Muscle of leg (tissue), 16 donors: ENCODE results near the gene SLC25A12. TPM values are rescaled to one million over a fixed set of nuclear protein-coding genes. Genes with fewer than 3 reads are reported as not detected.

Source experiments
- DNase-seq: peaks from one replicate; pipeline ENCODE4 v3.0.0; 2013
- H3K27ac ChIP-seq: one replicate; pipeline ENCODE4 v1.5.1; 2013; ENCODE audit warnings: mild to moderate bottlenecking, low read length, control low read depth
- H3K27me3 ChIP-seq: one replicate; pipeline ENCODE4 v1.6.1; 2013; ENCODE audit warnings: low read length; ENCODE audit not compliant: control insufficient read depth, insufficient read depth
- H3K36me3 ChIP-seq: one replicate; pipeline ENCODE4 v1.6.1; 2013; ENCODE audit warnings: low read length; ENCODE audit not compliant: control insufficient read depth, insufficient read depth
- H3K4me1 ChIP-seq: one replicate; pipeline ENCODE4 v1.6.1; 2013; ENCODE audit warnings: low read length; ENCODE audit not compliant: control insufficient read depth, insufficient read depth
- H3K4me3 ChIP-seq: one replicate; pipeline ENCODE4 v1.5.1; 2013; ENCODE audit warnings: low read length, control low read depth
- H3K9me3 ChIP-seq: replicated peaks from 2 replicates; pipeline ENCODE4 v1.6.1; 2013; ENCODE audit warnings: low read depth, low read length; ENCODE audit not compliant: control insufficient read depth
- WGBS: methylation state at CpG from one replicate; pipeline ENCODE4 v1.1.5; 2013; ENCODE audit warnings: missing lambda C conversion rate; ENCODE audit not compliant: insufficient coverage; 5-methylcytosine and 5-hydroxymethylcytosine counted together
- long read RNA-seq, 11 donors: transcript quantifications; one replicate each; lab custom pipeline, GENCODE V29; 2026
- polyA plus RNA-seq, 8 donors: library from polyadenylated mRNA; unstranded; fragments of 120-200 nt; gene quantifications; one replicate each; pipeline versions ENCODE4 v1.2.1 to v1.2.3, GENCODE V29; 2013; ENCODE audit warnings: inconsistent platforms in 1 of 8, low replicate concordance in 1 of 8; ENCODE audit not compliant: insufficient read length in 8 of 8, insufficient read depth in 1 of 8
- total RNA-seq: library from RNA; stranded (reverse); fragments of 120-200 nt; gene quantifications from one replicate; pipeline ENCODE4 v1.2.4, GENCODE V29; 2013

SLC25A12 gene, protein sequence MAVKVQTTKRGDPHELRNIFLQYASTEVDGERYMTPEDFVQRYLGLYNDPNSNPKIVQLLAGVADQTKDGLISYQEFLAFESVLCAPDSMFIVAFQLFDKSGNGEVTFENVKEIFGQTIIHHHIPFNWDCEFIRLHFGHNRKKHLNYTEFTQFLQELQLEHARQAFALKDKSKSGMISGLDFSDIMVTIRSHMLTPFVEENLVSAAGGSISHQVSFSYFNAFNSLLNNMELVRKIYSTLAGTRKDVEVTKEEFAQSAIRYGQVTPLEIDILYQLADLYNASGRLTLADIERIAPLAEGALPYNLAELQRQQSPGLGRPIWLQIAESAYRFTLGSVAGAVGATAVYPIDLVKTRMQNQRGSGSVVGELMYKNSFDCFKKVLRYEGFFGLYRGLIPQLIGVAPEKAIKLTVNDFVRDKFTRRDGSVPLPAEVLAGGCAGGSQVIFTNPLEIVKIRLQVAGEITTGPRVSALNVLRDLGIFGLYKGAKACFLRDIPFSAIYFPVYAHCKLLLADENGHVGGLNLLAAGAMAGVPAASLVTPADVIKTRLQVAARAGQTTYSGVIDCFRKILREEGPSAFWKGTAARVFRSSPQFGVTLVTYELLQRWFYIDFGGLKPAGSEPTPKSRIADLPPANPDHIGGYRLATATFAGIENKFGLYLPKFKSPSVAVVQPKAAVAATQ
- total RNA-seq (25.6 TPM), polyA plus RNA-seq (10 to 100 TPM; 20.4 to 27.7 (median 21.9) TPM)
- long read RNA-seq, donor 1, partial matches to known transcripts: 0 of 3 reads
- long read RNA-seq, donor 1, other reads (novel, unspliced or antisense): 0 of 3 reads
- long read RNA-seq, donor 2, partial matches to known transcripts: 0 of 1 reads
- long read RNA-seq, donor 2, other reads (novel, unspliced or antisense): 0 of 1 reads
- long read RNA-seq, donor 3, transcript SLC25A12-202 (18 exons, 2,979 nt): major isoform, 7 of 7 reads
- long read RNA-seq, donor 3, partial matches to known transcripts: 0 of 7 reads
- long read RNA-seq, donor 3, other reads (novel, unspliced or antisense): 0 of 7 reads
- long read RNA-seq, donor 4, partial matches to known transcripts: 0 of 2 reads
- long read RNA-seq, donor 4, other reads (novel, unspliced or antisense): 0 of 2 reads
- long read RNA-seq, donor 5, transcript SLC25A12-202 (18 exons, 2,979 nt): major isoform, 5 of 6 reads
- long read RNA-seq, donor 5, partial matches to known transcripts: 0 of 6 reads
- long read RNA-seq, donor 5, other reads (novel, unspliced or antisense): 0 of 6 reads
- long read RNA-seq, donor 6, partial matches to known transcripts: 18 of 23 reads
- long read RNA-seq, donor 6, other reads (novel, unspliced or antisense): 0 of 23 reads
- long read RNA-seq, donor 7, transcript SLC25A12-202 (18 exons, 2,979 nt): major isoform, 5 of 21 reads
- long read RNA-seq, donor 7, partial matches to known transcripts: 15 of 21 reads
- long read RNA-seq, donor 7, other reads (novel, unspliced or antisense): 0 of 21 reads
- long read RNA-seq, donor 8, partial matches to known transcripts: 56 of 69 reads
- long read RNA-seq, donor 8, other reads (novel, unspliced or antisense): 11 of 69 reads
- long read RNA-seq, donor 9, partial matches to known transcripts: 0 of 3 reads
- long read RNA-seq, donor 9, other reads (novel, unspliced or antisense): 0 of 3 reads
- long read RNA-seq, donor 10, transcript SLC25A12-202 (18 exons, 2,979 nt): major isoform, 5 of 113 reads
- long read RNA-seq, donor 10, partial matches to known transcripts: 93 of 113 reads
- long read RNA-seq, donor 10, other reads (novel, unspliced or antisense): 13 of 113 reads
- long read RNA-seq, donor 11, partial matches to known transcripts: 13 of 13 reads
- long read RNA-seq, donor 11, other reads (novel, unspliced or antisense): 0 of 13 reads

DNA sequence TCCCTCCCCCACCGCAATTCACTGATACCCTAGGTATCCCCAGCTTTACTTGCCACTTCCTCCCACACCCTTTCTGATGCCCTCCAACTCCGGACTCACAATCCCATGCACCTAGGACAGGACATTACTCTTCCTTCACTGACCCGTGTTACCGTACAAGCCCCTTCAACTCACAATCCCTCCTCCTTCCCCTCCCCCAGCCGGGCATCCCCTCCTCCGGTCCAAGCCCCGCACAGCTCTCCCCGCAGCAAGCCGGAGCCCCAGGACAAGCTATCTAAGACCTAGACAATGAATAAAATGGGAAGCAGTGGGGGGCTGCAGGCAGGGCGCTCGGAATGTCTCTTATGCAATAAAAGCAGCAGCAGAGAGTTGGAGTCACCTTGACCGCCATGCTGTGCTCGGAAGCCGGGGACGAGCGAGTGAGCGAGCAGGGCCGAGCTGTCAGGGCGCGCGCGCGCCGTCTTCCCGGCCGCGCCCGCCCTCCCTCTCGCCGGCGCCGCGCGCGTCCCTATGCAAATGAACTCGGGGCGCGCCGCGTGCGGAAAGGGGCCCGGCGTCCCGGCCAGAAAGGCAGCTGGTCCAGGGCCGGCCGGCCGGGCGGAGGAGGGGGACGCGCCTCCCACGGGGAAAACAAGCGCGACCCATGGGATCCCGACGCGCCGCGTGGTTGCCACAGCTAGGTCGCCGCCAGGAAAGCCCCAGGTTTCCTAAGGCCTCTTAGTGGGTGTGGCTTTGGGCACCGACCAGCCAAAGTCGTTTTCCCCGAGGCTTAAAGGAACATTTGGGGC is at the start of gene SLC25A12:
Gene SLC25A12, minus strand, starts transcription at position 421 of the 788 bp plus-strand sequence. Its CDS starts 30 bp downstream, at position 391.
- Histone ChIP-seq H3K27me3 (no peaks in the 10 kb centered on the region), H3K36me3 (peaks cover 2% of the 10 kb centered on the region), H3K9me3 (peaks cover 2% of the 10 kb centered on the region), H3K27ac (peak within 1 kb of the TSS; percentile 87), H3K4me1 (no peaks in the 10 kb centered on the region), H3K4me3 (peak within 1 kb of the TSS; percentile 82)
- DNase-seq: peak; percentile 95
- under 1% methylated on average over 60 of the region's 63 CpGs for WGBS

DNA sequence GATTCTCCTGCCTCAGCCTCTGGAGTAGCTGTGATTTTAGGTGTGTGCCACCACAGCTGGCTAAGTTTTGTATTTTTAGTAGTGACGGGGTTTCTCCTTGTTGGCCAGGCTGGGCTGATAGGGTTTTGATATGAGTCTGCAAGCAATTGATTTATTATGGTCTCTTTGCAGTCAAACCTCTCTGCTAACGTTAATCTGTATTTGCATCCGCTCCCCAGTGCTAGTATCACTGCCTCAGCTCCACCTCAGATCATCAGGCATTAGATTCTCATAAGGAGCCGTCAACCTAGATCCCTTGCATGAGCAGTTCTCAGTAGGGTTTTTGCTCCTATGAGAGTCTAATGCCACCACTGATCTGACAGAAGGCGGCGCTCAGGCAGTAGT is 47.3 kb upstream of the SLC25A12 start:
- H3K27ac ChIP-seq: no peak overlapping the region
- DNase-seq: no peak
- 100% methylated on average over 2 of the region's 6 CpGs for WGBS

GRCh38 chr2:171939743-171940071 is 45.7 kb upstream of the SLC25A12 start:
- Histone ChIP-seq H3K9me3 (no peaks in the 10 kb centered on the region), H3K4me3 (no peak overlapping the region), H3K27me3 (no peaks in the 10 kb centered on the region), H3K36me3 (peaks cover 6% of the 10 kb centered on the region), H3K4me1 (no peaks in the 10 kb centered on the region), H3K27ac (no peak overlapping the region)
- 100% methylated on average over 1 of the region's 4 CpGs for WGBS
- no peak for DNase-seq

More for the DNA sequence above, 47.3 kb upstream of the SLC25A12 start:
- Histone ChIP-seq H3K36me3 (peaks cover 6% of the 10 kb centered on the region), H3K27me3 (no peaks in the 10 kb centered on the region), H3K4me1 (no peaks in the 10 kb centered on the region), H3K9me3 (no peaks in the 10 kb centered on the region), H3K4me3 (no peak overlapping the region)

- H3K4me1 ChIP-seq: no peaks in the 10 kb centered on the region
- H3K36me3 ChIP-seq: peaks cover 6% of the 10 kb centered on the region
- H3K27ac ChIP-seq: no peak overlapping the region
- 100% methylated on average over 1 of the region's 9 CpGs for WGBS
- no peaks in the 10 kb centered on the region for H3K9me3 ChIP-seq
- no peak overlapping the region for H3K4me3 ChIP-seq
- no peak for DNase-seq
- no peaks in the 10 kb centered on the region for H3K27me3 ChIP-seq
Observed at GRCh38 chr2:171939058-171939742, 45.2 kb upstream of the SLC25A12 start.

GRCh38 chr2:171930385-171930784 is 36.3 kb upstream of the SLC25A12 start:
- Histone ChIP-seq H3K4me1 (no peaks in the 10 kb centered on the region), H3K4me3 (no peak overlapping the region), H3K27me3 (no peaks in the 10 kb centered on the region), H3K27ac (no peak overlapping the region), H3K9me3 (peaks cover 3% of the 10 kb centered on the region), H3K36me3 (peaks cover 17% of the 10 kb centered on the region)
- no peak for DNase-seq
- WGBS: 96% methylated on average over 2 of the region's 4 CpGs

GRCh38 chr2:171924170-171924942 is 30.3 kb upstream of the SLC25A12 start:
- Histone ChIP-seq H3K4me1 (peaks cover 9% of the 10 kb centered on the region), H3K9me3 (no peaks in the 10 kb centered on the region), H3K4me3 (no peak overlapping the region), H3K27me3 (no peaks in the 10 kb centered on the region), H3K36me3 (peaks cover 7% of the 10 kb centered on the region), H3K27ac (no peak overlapping the region)
- WGBS: 100% methylated on average over 3 of the region's 17 CpGs
- no peak for DNase-seq

DNA sequence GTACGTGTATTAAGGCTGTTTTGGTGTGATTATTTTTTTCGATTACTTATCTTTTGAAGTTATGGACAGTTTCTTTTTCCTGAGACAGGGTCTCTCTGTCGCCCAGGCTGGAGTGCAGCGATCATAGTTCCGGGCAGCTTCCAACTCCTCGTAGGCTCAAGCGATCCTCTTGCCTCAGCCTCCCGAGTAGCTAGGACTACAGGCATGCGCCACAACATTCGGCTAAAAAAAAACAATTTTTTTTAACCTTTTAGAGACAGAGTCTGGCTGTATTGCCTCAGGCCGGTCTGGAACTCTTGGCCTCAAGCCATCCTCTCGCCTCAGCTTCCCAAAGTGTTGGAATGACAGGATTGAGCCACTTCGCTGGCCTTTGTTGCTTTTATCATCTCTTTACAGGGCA is 29.2 kb upstream of the SLC25A12 start:
- H3K27ac ChIP-seq: peak overlapping the region; percentile 99

More for the DNA sequence above, 29.2 kb upstream of the SLC25A12 start:
- H3K4me1 ChIP-seq: peaks cover 9% of the 10 kb centered on the region
- peaks cover 7% of the 10 kb centered on the region for H3K36me3 ChIP-seq
- peak; percentile 53 for DNase-seq
- no peaks in the 10 kb centered on the region for H3K9me3 ChIP-seq
- no peaks in the 10 kb centered on the region for H3K27me3 ChIP-seq
- H3K4me3 ChIP-seq: peak overlapping the region; percentile 83
- 21% methylated on average over 10 of the region's 13 CpGs for WGBS
